Kidney (tissue), 14 donors: ENCODE results near the gene TACC2. TPM values are rescaled to one million over a fixed set of nuclear protein-coding genes. Genes with fewer than 3 reads are reported as not detected.
A peak's percentile ranks its signal among the peaks of the same experiment; 100 is the strongest.

ENCODE experiments used
- DNase-seq, 5 donors: peaks; one replicate each; pipeline ENCODE4 v3.0.0-alpha.2; 2013 to 2020
- FAIRE-seq: peaks from 2 replicates; lab custom pipeline; 2012; peaks lifted over from hg19 to GRCh38; lab: Jason Lieb, UNC
- H3K27ac ChIP-seq, 2 donors: one replicate each; pipeline ENCODE4 v1.7.0; 2013; ENCODE audit warnings: low read depth in 2 of 2, low read length in 2 of 2, inconsistent platforms in 1 of 2
- H3K27me3 ChIP-seq: one replicate; pipeline ENCODE4 v1.7.1; 2013; ENCODE audit warnings: low read length, inconsistent platforms; ENCODE audit not compliant: control insufficient read depth, insufficient read depth
- H3K36me3 ChIP-seq, 3 donors: one replicate each; pipeline versions ENCODE4 v1.7.0 to v1.7.1; 2013; ENCODE audit warnings: low read length in 3 of 3, control low read depth in 1 of 3, inconsistent platforms in 1 of 3; ENCODE audit not compliant: insufficient read depth in 3 of 3, control insufficient read depth in 2 of 3
- H3K4me1 ChIP-seq, 3 donors: one replicate each; pipeline versions ENCODE4 v1.7.0 to v1.7.1; 2013; ENCODE audit warnings: low read length in 3 of 3, inconsistent platforms in 1 of 3, low read depth in 1 of 3; ENCODE audit not compliant: control insufficient read depth in 2 of 3, insufficient read depth in 2 of 3
- H3K4me3 ChIP-seq, 3 donors: one replicate each; pipeline versions ENCODE4 v1.7.0 to v1.8.1; 2013; ENCODE audit warnings: low read length in 3 of 3, control low read depth in 1 of 3, inconsistent platforms in 1 of 3
- H3K9ac ChIP-seq, 3 donors: one replicate each; pipeline versions ENCODE4 v1.7.0 to v1.7.1; 2013; ENCODE audit warnings: low read length in 3 of 3, control low read depth in 1 of 3, inconsistent platforms in 1 of 3
- H3K9me3 ChIP-seq, 3 donors: one replicate each; pipeline versions ENCODE4 v1.7.0 to v1.7.1; 2013; ENCODE audit warnings: low read length in 3 of 3, control low read depth in 1 of 3, inconsistent platforms in 1 of 3; ENCODE audit not compliant: control insufficient read depth in 2 of 3, insufficient read depth in 1 of 3
- intact Hi-C: fragments of 100-400 bp; cut with DNase I; formaldehyde crosslinking; loops from one replicate; pipeline ENCODE4 v1.11.1; 2022
- polyA plus RNA-seq: library from polyadenylated mRNA; stranded (reverse); fragments of 350-450 nt; fragmentation: Illumina TruSeq; extraction: RNeasy Lipid Tissue Mini Kit (QIAGEN cat#74804); gene quantifications from one replicate; pipeline ENCODE4 v1.2.3, GENCODE V29; 2014; ENCODE audit warnings: low read depth, low replicate concordance; ENCODE audit not compliant: insufficient read depth
- total RNA-seq: library from RNA; stranded (reverse); fragmentation: NEBNext Ultra II Directional; extraction: Animal tissue kit (Norgen Biotek cat#: 25700); gene quantifications from one replicate; pipeline ENCODE4 v1.2.1, GENCODE V29; 2021
- TF ChIP-seq, protein P1 (sequence below): IDR thresholded peaks from 3 replicates; pipeline ENCODE4 v1.5.1; 2012; ENCODE audit warnings: mild to moderate bottlenecking, moderate library complexity, borderline replicate concordance; ENCODE audit not compliant: insufficient read depth; ENCODE audit errors: extremely low read depth
- donor health status: control.
- donor health status: control.
- donor health status: control.
- donor health status: control.
- donor health status: control.
- donor health status: DM: yes; HTN: yes; CAD: no.
- donor health status: Normal renal cell carcinoma (clear cell type).

The TACC2 gene
- total and polyA plus RNA-seq, 2 donors from 2014 or later, result 36.4 to 81.0 TPM

DNA sequence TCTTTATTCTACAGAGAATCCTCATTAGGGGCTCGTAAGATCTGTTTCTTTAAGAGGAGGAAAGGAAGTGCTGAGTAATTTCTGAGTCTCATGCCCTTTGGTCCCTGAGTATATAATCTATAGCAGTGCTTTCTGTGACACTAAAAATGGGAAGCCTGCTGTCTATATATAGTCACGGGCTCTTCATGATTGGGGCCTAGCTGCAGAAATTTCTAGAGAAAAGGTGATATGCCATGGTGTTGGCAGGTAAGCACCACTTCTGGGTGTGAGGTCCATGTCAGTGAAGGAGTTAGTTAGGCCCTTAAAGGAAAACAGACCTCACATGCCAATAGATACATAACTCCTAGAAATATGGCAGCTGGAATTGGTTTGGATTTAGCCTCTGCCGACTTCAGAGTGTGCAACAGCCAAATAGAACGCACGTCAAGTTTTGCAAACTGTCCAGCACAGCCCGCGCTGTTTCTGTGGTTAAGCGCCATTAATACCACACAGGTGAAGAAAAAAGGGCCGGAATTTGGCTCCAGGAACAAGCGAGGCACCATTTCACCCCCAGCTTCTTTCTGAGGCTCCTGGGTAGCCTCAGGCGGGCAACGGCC, 123.2 kb downstream of the TACC2 start:
- no peaks in the 10 kb centered on the region for H3K27me3 ChIP-seq
- no peaks in the 10 kb centered on the region for H3K9me3 ChIP-seq
- H3K36me3 ChIP-seq, result no peaks in the 10 kb centered on the region
- TF ChIP-seq, protein P1, sequence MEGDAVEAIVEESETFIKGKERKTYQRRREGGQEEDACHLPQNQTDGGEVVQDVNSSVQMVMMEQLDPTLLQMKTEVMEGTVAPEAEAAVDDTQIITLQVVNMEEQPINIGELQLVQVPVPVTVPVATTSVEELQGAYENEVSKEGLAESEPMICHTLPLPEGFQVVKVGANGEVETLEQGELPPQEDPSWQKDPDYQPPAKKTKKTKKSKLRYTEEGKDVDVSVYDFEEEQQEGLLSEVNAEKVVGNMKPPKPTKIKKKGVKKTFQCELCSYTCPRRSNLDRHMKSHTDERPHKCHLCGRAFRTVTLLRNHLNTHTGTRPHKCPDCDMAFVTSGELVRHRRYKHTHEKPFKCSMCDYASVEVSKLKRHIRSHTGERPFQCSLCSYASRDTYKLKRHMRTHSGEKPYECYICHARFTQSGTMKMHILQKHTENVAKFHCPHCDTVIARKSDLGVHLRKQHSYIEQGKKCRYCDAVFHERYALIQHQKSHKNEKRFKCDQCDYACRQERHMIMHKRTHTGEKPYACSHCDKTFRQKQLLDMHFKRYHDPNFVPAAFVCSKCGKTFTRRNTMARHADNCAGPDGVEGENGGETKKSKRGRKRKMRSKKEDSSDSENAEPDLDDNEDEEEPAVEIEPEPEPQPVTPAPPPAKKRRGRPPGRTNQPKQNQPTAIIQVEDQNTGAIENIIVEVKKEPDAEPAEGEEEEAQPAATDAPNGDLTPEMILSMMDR, result no peak
- peak in 1 of 5 donors; percentile 58 for DNase-seq
- H3K27ac ChIP-seq, result peak overlapping the region; percentile 89 to 90
- intact Hi-C loops, result no loop called here
- peaks cover 0 to 16% (median 12%) of the 10 kb centered on the region in 3 donors for H3K4me1 ChIP-seq
- peak overlapping the region; percentile 52 to 72 (median 67) for H3K4me3 ChIP-seq
- H3K9ac ChIP-seq, result peak overlapping the region; percentile 42 to 96 (median 62)
- no peak for FAIRE-seq

DNA sequence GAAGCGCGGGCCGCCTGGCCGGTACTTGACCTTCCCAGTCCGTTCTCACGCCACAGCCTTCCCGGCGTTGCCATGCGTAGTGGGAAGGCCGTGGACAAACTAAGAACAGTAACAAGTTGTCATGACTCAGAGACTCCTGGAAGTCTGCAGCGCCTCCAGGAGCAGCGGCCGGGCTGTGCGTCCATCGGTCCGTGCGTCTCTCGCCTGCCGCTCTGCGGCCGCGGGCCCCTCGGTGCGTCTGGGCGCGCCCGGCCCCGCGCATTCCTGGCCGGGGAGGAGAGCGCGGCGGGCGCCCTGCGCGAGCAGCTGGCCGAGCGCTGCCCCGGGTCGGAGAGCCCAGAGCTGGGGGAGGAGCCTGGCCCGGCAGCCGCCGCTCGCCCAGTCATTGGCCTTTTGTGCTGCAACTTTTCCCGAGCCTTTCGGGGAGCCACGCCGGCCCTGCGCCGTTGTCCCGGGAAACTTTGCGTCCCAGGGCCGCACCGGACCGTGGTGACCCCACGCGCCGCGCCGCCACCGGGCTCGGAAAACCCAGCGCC, 123.7 kb downstream of the TACC2 start:
- TF ChIP-seq, protein P1, result peak; percentile 44
- H3K9me3 ChIP-seq, result no peaks in the 10 kb centered on the region
- H3K36me3 ChIP-seq, result no peaks in the 10 kb centered on the region
- peaks cover 0 to 16% (median 12%) of the 10 kb centered on the region in 3 donors for H3K4me1 ChIP-seq
- peak; percentile 86 to 95 (median 92) for DNase-seq
- H3K4me3 ChIP-seq, result peak overlapping the region; percentile 52 to 72 (median 67)
- FAIRE-seq, result no peak
- intact Hi-C loops, result no loop called here
- H3K9ac ChIP-seq, result peak overlapping the region; percentile 42 to 96 (median 75)
- no peaks in the 10 kb centered on the region for H3K27me3 ChIP-seq
- H3K27ac ChIP-seq, result peak overlapping the region; percentile 89 to 90

DNA sequence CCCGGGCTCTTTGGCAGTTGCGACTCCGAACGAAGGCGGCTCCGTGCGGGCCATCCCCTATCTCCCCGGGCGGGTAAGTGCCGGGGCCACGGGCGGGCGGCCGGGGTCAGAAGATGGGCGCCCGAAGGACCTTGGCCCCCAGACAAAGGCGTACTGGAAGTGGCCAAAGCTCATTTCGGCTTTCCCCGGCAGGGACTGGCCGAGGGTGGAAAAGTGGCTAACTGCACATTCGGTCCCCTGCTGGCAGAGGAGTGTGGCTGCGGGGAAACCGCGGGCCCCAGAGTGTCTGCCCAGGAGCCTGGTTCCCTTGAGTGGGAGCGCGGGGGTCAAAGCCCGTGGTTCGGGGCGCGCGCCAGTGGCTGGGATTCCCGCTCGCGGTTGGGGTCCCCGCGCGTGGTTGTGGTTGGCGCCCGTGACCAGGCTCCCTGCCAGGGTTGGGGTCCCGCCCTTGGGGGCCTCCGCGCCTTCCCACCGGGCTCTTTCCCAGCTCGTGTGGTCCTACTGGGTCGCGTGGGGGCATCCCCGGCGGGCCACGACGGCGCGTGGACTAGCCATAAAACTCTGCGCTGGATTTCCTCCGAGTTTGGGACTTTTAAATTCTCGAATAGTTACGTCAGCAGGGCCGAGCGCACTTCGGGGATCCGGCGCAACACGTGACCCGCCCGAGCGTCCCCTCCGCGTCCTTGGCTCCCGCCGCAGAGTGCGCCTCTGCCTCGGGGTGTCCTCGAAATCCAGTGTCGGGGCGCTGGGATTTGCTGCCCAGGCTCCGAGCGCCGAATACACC, 124.4 kb downstream of the TACC2 start:
- H3K27me3 ChIP-seq, result no peaks in the 10 kb centered on the region
- DNase-seq (peak; percentile 83 to 90 (median 88)), FAIRE-seq (no peak)
- peak overlapping the region; percentile 89 to 90 for H3K27ac ChIP-seq
- no peaks in the 10 kb centered on the region for H3K36me3 ChIP-seq
- H3K4me1 ChIP-seq, result peaks cover 0 to 16% (median 12%) of the 10 kb centered on the region in 3 donors
- H3K4me3 ChIP-seq, result peak overlapping the region; percentile 42 to 66 (median 47)
- TF ChIP-seq, protein P1, result no peak
- H3K9ac ChIP-seq, result peak overlapping the region in 2 of 3 donors; percentile 75 to 79
- no peaks in the 10 kb centered on the region for H3K9me3 ChIP-seq
- intact Hi-C loops, result no loop called here
